Loucy (cell line): Measurements from ENCODE around the gene MYL11.

ENCODE experiments used
- CTCF ChIP-seq: fragments of 200-600 bp; sonication (generic); conservative IDR thresholded peaks from 2 replicates; pipeline ENCODE4 v1.5.1; 2014; ENCODE audit warnings: mild to moderate bottlenecking, antibody characterized with exemption, low read length
- EZH2phosphoT487 ChIP-seq: fragments of 200-600 bp; IDR thresholded peaks from 2 replicates; pipeline ENCODE4 v1.6.1; 2018; ENCODE audit warnings: antibody characterized with exemption, mild to moderate bottlenecking, moderate library complexity, borderline replicate concordance

GRCh38 chr16:30397056-30397455, 22.5 kb downstream of the MYL11 start:
- TF ChIP-seq CTCF (no peak), EZH2phosphoT487 (no peak)
